Endometrial microvascular endothelial cells (primary cell): ENCODE data around the gene PDE2A. TPM values are rescaled to one million over a fixed set of nuclear protein-coding genes. Genes with fewer than 3 reads are reported as not detected.

ENCODE experiments used
- in situ Hi-C: cut with HindIII; loops from 2 replicates; pipeline ENCODE4 v1.10.0; 2017; ENCODE audit warnings: low sequenced_read_pairs, low pct_unique_long_range_greater_than_20kb; ENCODE audit errors: inconsistent ontology term
- total RNA-seq: library from RNA; depleted of rRNA; stranded (reverse); fragments of >200 nt; gene quantifications from one replicate; pipeline ENCODE4 v1.2.3, GENCODE V29; 2015; ENCODE audit errors: inconsistent ontology term

Gene PDE2A
- total RNA-seq, 1 donor from 2014 or later: 9.5 TPM

DNA sequence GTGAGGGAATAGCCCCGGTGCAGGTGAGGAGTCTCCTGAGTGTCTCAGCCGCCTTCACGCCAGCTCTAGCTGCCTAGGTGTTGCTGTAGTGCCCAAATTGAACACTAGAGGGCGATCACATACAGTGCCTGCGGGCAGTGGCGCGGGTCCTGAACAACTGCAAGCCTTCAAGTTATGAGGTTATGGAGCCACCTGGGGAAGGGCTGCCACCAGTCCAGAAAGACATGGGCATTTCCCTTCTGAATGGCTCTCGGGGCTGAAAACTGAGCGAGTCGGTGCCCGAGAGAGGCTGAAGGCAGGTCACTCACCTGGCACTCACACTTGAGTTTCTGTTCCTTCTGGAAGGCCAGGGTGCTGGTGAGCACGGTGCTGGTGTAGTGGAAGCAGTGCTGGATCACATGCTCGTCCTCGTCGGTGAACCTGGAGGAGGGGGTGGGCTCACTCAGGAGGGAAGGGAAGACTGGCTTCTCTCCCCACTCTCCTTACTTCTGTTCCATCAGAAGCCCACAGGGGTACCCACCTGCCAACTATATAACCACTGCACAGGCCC is 88.4 kb downstream of the PDE2A start:
- in situ Hi-C loops: no loop called here

DNA sequence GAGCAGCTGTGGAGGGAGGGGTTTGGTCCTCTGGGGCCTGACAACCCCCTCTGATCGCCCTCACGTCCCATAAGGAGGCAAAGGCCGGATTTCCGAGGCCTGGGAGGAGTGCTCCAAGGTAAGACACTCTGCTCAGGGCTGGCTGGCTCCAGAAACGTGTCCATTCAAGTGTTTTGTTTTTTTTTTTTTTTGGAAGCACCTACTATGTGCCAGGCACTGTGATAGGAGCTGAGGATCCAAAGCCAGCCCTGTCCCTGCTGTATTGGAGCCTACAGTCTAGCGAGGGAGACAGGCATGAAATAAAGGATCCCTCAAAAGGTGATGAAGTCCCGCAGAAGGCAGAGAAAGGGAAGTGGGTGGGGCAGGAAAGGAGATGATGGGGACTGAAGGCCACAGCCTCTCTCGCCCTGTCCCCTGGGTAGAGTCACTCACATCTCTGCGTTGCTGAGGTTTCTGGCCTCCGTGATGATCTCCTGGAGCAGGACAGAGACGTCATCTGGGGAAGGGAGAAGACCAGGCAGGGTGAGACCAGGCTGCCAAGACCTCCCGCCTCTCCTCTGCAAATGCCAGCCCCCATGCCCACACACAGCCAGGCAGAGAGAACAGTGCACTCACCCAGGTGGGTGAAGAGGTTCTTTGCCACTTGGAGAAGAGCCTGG is 89.2 kb downstream of the PDE2A start:
- in situ Hi-C loops: no loop called here

DNA sequence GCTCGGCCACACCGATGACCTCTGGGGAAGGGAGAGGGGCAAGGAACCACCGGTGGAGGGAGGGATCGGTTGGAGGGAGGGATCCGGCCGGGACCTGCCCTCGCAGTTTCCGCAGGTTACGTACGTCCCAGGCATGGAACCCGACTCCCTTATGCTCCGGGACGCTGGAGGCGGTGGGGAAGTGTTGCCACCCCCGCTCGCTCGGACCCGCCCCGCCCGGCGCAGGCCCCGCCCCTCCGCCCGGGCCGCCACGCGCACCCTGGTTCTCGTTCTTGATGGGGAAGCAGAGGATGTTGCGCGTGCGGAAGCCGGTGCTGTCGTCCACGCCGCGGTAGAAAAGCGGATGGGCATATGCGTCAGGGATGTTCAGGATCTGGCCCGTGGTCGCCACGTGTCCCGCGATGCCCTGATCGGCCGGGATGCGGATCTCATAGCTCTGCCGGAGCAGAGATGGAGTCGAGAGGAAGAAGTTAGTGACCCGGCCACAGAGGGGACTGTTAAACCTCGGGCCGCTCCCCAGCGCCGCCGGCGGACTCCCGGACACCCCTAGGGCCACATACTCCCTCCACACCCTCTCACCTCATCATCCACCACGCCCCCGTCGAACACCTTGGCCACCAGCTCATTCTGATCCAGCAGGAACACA is 89.8 kb downstream of the PDE2A start:
- in situ Hi-C loops: no loop called here

DNA sequence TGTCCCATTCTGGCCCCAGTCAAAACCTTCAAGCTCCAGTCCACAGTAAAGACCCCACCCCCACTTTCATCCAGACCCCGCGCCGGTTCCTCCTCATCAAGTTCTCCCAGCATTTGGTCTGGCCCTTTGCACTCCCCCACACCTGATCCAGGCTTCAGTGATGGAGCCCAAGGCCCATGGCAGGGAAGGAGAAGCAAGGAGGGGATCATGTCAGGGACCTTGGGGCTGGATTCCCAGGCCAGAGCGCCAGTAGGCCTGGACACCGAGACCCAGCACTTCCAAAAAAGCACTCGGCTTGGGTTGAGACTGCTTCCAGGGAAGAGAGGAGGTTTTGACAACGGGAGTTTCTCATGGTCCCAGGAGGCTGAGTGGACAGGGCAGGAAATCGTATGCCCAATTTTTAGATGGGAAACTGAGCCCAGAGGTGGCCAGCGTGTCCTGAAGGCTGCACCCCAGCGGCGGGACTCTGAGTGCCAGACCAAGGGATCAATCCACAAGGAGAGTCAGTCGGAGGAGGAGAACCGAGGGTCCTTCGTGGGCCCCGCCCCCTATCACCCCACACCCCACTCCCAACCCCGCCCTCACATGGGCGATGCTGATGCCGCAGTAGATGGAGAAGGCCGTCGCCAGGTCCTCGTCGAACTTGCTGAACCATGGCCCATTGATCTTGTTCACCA is 90.5 kb downstream of the PDE2A start:
- in situ Hi-C loops: no loop called here

DNA sequence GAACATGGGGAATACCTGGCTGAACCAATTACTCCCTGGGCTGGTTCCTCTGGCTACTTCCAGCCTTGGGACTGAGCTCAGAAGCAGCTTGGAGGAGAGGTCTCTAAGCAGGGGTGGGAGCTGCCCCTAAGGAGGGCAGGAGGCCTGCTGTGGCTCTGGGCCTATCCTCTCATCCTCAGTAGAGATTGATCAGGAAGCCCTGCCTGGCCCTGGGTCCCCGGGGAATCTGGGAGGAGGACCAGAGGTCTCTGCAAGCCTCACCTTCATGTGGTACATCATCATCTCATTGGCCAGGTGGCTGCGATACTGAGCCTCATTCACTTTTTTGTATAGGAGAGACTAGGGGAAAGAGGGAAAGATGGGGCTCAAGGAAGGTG is 91.1 kb downstream of the PDE2A start:
- in situ Hi-C loops: no loop called here

DNA sequence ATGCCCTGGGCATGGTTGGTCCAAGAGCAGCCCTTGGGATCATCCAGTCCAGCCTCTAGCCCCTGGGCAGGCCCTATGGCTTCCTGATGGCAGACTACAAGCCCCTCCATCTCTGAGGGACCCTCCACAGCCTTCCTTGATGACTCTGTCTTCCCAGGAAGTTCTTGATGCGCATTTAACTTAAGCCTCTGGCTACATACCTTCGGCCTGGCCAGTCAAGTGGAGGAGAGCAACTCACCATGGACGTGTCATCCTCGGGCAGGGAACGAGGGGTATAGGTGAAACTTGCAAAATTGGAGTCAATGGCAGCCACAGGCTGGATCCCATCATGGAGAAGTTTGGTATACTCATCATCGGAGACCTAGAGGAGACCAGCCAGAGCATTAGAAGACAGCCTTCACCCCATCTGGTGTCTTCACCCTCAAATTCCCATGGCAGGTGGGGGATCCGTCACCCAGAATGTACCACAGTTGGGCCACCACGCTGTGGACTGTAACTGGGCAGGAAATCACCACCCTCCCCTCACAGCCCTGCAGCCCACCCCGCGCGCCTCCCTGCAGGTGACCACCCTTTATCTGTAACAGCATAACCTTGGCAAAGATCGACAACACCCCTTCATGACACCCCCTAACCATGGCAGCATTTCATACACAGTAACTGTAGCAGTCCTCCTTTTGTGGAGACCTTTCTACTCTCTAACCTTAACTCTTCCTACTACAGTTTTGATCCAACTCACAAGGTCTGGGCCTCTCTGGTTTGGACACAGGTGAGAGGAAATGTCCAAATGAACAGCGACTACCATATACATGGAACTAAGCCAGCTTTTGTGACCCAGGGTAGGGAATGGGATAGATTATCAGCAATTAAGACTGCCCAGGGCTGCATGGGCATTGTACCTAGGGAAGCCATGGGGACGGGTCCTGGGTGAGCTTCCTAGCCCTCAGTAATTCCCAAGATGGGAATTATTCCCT is 91.7 kb downstream of the PDE2A start:
- in situ Hi-C loops: no loop called here

DNA sequence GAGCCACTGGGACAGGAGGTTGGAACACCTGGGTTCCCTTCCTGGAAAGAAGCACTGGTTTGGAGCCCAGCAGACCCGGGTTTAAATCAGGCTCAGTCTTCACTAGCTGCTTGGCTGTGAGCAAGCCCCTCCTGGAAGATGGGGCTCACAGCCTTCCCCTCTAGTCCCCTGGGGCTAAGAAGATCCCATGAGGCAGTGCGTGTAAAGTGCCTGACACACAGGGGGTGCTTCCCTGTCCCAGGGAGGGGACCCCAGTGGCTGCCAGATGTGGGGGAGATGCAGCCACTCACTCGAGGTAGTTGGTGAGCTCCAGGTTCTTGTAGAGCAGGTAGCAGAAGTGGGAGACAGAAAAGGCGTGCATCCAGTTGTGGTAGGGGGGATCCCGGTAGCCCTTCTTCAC is 93.2 kb downstream of the PDE2A start:
- in situ Hi-C loops: no loop called here

DNA sequence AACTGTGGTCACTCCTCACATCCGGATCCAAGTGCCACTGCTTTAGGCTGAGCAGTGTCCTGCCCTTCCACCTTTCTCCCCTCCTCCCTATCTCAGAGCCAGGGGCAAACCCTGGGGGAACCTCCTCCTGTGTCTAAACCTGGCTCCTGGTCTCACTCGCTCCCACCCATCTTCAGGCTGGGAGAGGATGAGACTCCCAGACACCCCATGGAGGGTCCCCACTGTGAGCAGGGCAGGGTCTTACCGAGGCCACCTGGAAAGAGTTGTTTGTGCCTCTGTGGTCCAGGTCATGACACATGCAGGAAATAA is 93.6 kb downstream of the PDE2A start:
- in situ Hi-C loops: no loop called here

DNA sequence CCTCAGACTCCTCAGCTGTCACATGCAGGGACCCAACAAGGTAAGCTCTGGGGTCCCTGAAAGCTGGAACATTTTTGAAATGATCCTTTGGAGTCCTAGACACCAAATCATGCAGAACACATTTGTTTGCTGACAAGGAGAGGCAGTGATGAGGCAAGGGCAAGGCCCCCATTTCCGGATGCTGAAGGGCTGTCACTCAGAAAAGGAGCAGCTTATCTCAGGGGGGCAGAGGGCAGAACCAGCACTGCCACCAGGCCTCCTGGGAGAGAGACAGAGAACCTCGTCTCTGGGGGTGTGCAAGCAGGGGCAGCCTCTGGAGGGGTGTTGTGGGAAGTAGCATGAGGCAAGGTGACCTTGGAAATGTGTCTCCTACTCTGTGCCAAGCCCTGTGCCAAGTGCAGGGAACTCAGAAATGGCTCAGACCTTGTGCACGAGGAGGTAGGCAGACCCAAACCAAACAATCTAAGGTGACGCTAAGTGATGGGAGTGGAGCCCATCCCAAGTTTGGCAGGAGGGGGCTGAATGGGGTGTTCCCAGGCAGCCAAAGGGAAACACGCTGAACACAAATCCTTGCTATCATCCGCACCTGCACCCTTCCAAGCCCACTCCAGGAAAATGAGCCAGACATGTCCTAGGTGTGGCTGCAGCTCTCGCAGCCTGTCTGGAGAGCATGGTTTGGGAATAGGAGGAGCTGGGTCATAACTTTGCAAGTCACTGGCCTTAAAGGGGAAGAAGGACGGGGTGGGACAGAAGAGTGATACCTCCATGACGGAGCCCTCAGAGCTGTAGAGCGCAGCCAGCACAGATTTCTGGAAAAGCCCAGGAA is 94.2 kb downstream of the PDE2A start:
- in situ Hi-C loops: no loop called here

DNA sequence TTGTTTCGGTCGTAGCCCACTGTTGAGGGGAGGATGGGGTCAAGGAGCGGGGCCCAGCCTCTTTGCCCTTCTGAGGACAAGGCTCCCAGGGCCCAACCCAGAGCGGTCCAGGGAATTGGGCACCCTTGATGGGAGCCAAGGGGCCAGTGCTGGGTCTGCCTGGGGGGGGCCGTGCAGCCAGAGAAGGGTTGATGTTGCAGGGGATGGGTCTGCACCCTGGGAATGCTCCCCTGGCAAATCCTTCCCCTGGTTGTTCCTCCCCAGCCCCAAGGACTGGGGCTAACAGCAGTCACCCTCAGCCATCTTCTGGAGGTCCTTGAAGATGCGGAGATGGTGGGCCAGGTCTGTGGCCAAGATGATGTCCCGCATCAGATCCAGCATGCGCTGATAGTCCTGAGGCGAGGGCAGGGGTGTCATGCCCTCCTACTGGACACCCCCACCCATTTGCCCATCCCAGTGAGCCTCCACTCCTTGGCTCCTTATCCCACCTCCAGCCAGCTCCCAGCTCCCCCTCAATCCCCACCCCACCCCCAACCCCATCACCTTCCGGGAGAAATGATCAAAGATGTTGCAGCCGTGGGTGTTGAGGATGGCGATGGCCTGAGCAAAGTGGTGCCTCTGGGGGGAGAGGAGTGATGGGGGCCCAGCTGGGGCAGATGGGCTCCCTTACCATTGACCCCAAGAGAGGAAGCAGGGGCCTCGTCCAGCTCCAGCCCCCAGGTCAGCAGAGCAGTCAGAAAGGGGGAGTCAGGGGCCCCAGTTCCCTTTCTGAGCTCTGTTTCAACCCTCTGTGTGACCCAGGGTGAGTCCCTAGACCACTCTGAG is 95.0 kb downstream of the PDE2A start:
- in situ Hi-C loops: no loop called here

DNA sequence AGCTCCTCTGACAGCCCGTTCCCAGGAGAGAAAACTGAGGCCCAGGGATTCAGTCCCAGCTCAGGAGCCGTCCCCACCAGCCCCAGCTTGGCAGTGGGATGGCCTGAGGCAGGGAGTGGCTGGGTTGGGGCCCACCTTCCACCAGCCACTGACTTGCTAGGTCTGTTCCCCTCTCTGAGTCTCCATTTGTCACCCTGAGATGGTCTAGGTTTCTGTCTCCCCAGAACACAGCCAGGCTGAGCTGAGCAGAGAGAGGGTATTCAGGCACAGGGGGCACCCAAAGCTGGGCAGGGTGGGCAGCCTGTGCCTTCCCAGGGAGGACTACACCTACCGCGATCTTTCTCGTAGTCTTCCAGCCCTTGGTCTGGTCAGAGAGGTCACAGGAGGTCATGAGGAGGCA is 95.7 kb downstream of the PDE2A start:
- in situ Hi-C loops: no loop called here

DNA sequence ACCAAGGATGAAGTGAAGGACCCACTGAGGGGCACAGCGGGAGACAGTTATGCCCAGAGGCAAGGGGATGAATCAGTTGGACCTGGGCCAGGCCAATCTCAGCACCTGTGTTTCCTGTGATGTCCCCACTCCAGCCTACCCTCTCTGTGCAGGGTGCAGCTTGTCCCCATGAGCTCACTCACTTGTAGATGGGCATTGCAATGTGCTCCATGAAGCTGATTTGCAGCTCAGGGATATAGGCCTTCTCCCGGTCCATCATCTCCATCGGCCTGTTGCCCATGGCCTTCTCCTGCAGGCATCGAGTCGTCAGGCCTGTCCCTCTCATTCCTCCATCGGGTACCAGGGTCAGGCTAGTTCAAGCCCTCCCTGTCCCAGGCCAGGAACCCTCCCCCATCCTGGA is 96.2 kb downstream of the PDE2A start:
- in situ Hi-C loops: no loop called here

DNA sequence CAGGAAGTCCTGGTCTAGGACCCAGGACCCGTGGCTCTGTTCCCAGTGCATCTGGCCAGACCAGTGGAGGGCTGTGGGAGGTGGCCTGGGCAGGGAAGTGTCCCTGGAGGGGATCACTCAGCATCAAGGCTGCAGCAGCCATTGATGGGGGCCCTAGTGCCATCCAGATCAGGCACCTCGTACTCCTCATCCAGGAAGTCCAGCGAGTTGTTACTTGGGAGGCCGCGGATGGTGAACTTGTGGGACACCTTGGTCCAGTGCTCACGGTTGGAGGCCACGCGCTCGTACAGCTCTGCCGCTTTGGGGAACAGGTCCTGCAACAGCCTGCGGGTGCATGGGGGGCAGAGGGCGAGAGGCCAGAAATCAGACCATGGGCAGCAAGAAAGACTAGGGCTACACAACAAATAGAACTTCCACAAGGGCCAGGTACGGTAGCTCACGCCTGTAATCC is 96.9 kb downstream of the PDE2A start:
- in situ Hi-C loops: no loop called here

DNA sequence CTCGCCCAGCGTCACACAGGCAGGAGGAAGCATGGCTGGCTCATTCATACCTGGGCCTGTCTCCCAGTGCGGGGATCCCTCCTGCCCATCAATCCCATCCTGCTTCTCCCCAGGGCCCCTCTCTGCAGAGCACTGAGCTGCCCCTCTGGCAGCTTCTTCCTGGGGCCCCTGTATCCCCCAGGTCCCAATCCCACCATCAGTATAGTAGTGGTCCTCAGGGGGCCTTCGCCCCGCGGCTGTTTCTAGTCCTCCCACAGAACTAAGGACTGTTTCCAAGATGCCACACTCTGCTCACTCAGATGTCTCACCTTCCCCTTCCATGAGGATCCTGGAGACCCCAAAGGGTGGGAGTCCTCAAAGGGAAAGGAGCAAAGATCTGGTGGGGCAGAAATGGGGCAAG is 97.6 kb downstream of the PDE2A start:
- in situ Hi-C loops: no loop called here

DNA sequence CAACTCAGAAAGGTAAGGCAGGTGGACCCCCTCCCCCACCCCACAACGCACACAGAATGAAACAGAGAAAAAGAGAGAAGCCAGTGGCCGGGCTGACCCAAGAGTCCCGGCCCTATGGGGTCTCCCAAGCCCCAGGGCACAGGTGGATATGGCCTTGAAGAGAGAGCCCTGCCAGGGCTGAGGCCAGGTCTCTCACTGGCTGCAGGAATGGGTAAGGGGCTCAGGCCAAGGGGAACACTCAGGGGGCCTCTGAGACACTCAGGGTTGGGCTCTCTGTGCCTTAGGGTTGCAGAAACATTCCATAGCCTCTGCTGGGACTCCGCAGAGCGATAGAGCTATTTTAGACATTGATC is 98.0 kb downstream of the PDE2A start:
- in situ Hi-C loops: no loop called here

DNA sequence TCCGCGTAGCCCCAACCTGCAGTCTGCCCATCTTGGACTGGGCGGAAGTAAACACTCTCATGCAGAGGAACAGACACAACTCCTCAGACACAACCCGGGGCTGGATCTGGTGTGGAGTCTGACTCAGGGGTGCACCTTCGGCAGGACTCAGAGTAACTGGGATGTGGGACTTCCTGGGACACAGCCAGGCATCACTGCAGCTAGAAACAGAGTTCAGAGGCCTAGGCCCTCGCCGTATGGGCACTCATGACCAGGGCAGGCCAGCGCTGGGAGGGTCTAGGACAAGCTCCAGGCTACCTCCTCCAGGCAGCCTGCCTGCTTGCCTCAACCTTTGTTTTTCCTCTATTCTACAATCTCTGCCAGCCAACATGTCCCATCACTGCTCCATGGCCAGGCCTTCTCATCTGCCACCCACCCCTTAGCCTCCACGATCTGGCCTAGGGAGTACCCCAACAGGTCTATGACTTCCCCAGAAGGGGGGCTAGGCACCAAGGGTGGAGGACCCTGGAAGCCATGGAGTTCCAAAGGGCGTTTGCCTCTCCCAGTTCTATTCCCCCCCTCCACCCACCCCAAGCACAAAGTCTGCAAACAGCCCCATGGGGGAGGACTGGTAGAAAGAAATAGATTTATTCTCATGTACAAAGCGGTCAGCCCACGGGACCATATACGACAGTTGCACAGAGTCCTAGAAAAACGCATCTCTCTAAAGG is 98.5 kb downstream of the PDE2A start:
- in situ Hi-C loops: no loop called here
